Stimulated activated CD4-positive, alpha-beta T cell treated with anti-CD3 and anti-CD28 coated beads, Interleukin-15, amount 100 ng/mL, for 48 hours (primary cell): ENCODE results near the gene EIF4G1.

Experiments used
- DNase-seq, 2 donors: peaks; one replicate each; pipeline ENCODE4 v3.0.0-alpha.2; 2020; ENCODE audit warnings: low read depth in 2 of 2

The EIF4G1 gene

DNA sequence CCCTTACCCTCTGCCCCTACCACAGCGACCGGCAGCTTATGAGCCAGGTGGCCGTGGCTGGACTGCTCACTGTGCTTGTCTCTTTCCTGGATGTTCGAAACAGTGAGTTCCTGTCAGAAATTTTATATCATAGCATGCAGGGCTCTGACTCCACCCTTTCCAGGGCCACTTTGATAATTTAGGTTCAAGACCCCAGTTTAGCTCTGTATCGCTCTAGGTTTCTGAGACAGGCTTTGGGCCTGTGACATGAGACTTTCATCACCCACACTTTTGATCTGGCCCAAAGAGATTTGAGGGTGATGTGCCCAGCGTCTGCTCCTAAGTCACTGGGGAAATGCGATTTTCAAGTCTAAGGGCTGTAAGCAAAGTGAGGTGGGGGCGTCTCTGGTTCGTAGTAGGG lies 6.5 kb upstream of the EIF4G1 start:
- DNase-seq: no peak

DNA sequence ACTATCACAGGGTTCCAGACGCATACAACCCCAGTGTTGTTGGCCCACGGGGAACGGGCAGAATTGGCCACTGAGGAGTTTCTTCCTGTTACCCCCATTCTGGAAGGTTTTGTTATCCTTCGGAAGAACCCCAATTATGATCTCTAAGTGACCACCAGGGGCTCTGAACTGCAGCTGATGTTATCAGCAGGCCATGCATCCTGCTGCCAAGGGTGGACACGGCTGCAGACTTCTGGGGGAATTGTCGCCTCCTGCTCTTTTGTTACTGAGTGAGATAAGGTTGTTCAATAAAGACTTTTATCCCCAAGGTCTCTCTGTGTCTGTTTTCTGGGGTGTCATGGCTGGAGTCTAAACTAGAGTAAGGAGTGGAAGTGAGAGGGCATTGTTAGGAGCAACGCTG lies 5.7 kb upstream of the EIF4G1 start:
- DNase-seq: no peak

DNA sequence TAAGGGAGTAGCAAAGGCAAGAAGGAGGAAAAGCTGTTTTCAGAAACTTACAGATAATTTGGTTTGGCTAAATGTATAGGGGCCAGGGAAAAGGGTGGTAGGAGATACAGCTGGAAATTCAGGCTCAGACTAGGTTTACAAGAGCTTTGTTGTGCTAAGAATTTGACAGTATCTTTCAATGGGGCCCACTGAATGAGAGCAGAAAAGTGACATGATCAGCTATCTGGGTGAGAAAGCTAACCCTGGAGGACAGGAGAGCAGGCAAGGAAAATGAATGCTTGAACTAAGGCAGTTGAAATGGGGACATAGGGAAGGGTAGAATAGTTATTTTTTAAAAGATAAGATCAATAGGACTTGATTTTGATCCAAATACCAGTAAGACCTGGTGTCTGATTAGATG lies 2.8 kb upstream of the EIF4G1 start:
- DNase-seq: no peak

DNA sequence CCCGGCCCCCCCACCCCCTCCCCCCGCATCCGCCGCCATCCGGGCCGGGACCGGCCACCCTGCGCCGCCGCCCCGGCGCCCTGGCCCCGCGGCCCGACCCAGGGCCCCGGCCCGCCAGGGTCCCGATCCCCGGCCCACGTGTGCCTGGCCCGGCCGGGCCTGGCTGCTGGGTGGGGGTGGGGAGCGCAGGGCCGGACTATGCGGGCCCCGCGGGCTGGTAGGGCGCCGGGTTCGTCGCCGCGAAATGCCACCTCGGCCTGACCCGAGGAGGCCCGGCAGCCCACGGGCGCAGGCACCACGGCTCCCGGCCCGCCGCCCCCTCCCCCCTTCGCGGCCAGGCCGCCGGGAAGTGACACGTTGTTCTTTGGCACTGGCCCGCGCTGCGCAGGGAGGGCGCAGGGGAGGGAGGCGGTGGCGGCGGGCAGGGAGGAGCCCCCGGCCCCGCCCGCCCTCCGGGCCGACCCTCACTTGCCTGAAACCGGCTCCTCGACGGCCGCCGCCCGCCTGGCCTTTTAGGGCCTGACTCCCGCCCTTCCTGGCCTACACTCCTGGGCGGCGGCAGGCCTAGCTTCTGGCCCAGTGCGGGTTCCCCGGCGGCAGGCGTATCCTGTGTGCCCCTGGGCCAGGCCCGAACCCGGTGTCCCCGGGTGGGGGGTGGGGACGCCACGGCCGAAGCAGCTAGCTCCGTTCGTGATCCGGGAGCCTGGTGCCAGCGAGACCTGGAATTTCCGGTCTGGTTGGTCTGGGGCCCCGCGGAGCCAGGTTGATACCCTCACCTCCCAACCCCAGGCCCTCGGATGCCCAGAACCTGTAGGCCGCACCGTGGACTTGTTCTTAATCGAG lies 515 bp downstream of the EIF4G1 start:
- DNase-seq: peak in 1 of 2 donors; percentile 26

DNA sequence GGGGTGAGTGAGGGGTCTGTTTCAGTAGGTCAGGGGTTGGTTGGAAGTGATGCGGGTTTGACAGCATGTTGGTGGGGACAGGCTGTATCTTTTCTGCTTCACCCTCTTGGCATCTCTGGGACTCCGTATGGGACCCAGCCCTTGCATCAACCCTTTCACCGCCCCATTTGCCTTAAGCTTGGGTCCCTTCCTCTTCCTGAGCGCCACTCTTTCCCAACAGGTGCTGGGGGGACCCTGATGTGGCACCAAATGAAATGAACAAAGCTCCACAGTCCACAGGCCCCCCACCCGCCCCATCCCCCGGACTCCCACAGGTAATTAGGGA lies 1.1 kb downstream of the EIF4G1 start:
- no peak for DNase-seq

DNA sequence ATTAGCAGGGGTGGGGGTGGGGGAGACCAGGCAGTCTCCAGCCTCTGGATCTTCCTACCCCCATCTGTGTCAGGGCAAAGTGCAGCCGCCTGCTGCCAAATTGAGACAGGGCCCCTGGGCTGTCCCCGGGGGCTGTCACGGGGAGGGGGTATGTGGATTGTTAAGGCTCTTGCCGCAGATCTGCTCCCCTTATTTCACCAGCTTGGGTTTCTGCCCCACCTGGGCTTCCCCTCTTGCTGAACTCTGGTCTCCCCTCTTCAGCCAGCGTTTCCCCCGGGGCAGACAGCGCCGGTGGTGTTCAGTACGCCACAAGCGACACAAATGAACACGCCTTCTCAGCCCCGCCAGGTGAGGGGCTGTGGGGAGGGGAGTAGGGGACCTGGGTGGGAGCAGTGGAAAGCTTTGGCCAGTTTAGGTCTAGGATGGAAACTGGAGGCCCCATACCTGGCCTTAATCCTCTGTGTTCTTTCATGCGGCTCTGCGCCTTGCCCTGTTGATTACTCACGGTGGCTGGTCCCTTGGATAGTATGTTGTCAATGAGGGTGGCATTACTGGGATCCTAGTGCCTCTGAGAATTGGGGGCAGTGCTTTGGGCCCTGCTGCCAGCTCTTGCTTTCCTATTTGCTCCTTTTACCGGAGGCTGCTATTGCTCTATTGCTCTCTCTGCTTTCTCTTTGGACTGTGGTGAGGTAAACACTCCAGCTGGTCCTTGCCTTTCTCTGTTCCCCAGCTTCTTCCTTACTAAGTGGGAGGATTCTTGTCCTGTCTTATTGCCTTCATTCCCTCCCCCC lies 1.7 kb downstream of the EIF4G1 start:
- no peak for DNase-seq

DNA sequence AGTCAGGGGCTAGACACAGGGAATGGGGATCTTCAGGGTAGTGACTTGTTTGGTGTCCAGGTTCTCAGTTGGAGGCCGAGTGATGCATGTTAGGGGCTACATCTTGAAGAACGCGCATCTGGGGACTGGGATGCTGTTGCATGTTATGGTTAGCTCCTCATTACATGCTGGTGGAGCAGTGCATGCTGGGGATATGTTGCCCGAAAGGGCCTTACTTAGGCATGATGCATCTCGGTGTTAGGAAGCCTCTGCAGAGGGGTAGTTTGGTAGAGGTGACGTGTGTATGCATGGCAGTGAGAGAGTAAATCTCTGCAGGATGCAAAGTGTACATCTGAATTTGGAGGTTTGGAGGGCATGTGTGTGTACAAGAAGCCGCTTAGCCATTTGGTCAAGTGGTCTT lies 2.4 kb downstream of the EIF4G1 start:
- DNase-seq: no peak

DNA sequence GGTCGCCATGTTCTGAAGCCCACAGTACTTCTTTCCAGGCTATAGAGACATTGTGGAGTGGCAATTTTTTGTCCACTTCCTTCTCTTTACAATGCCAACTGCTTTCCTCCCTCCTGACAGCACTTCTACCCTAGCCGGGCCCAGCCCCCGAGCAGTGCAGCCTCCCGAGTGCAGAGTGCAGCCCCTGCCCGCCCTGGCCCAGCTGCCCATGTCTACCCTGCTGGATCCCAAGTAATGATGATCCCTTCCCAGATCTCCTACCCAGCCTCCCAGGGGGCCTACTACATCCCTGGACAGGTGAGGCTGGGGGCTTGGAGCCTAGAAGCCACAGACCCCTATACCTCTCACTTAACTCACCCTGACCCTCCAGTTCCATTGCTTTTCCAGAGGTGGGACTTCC lies 2.8 kb downstream of the EIF4G1 start:
- no peak for DNase-seq

DNA sequence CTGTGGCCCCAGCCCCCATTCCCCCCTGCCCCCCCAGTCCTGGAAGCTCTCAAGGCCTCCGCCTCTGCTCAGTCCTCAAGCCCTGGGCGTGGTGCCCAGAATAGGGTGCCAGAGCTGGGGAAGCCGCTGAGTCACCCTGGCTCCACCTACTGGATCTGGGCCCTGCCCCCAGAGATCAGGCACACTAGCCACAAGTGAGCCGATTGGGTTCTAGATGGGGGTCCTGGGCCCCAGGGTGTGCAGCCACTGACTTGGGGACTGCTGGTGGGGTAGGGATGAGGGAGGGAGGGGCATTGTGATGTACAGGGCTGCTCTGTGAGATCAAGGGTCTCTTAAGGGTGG lies 5.7 kb downstream of the EIF4G1 start:
- DNase-seq: peak in 1 of 2 donors; percentile 36

DNA sequence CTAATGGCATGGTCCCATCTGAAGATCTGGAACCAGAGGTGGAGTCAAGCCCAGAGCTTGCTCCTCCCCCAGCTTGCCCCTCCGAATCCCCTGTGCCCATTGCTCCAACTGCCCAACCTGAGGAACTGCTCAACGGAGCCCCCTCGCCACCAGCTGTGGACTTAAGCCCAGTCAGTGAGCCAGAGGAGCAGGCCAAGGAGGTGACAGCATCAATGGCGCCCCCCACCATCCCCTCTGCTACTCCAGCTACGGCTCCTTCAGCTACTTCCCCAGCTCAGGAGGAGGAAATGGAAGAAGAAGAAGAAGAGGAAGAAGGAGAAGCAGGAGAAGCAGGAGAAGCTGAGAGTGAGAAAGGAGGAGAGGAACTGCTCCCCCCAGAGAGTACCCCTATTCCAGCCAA lies 7.3 kb downstream of the EIF4G1 start:
- DNase-seq: no peak

DNA sequence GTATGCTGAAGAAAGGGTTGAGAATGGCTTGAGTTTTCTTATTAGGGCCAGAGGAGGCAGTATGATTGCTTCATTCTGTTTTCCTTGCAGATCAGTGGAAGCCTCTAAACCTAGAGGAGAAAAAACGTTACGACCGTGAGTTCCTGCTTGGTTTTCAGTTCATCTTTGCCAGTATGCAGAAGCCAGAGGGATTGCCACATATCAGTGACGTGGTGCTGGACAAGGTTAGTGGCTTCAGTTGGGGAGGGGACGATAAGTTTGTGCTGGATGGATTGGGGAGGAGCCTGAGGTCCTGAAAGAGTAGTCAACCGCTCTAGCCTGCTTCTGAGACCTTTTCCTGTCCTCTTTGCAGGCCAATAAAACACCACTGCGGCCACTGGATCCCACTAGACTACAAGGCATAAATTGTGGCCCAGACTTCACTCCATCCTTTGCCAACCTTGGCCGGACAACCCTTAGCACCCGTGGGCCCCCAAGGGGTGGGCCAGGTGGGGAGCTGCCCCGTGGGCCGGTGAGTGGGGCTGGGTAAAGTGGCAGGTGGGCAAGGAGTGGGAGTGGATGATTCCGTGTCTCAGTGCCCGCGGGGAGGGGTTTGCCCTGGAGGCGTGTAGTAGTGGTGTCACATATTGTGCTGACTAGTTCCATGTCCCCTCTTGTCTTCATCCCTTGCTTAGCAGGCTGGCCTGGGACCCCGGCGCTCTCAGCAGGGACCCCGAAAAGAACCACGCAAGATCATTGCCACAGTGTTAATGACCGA lies 8.5 kb downstream of the EIF4G1 start:
- no peak for DNase-seq

DNA sequence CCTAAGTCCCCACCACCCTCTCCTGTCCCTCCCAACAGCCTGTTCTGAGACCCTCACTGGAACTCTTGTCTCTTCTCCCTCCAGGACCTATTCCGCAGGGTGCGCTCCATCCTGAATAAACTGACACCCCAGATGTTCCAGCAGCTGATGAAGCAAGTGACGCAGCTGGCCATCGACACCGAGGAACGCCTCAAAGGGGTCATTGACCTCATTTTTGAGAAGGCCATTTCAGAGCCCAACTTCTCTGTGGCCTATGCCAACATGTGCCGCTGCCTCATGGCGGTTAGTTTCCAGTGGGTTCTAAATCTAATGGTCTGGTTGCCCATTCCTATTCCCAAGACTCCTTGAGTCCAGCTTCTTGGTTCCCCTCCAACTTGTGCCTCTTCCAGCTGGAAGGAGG lies 9.3 kb downstream of the EIF4G1 start:
- no peak for DNase-seq

DNA sequence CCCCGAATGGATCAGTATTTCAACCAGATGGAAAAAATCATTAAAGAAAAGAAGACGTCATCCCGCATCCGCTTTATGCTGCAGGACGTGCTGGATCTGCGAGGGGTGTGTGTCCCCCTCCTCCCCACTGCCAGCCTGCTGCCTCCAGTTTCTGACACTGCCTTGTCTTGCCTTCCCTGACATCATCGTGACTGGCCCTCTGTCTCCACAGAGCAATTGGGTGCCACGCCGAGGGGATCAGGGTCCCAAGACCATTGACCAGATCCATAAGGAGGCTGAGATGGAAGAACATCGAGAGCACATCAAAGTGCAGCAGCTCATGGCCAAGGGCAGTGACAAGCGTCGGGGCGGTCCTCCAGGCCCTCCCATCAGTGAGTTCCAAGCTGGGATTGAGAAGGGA lies 10.9 kb downstream of the EIF4G1 start:
- no peak for DNase-seq

DNA sequence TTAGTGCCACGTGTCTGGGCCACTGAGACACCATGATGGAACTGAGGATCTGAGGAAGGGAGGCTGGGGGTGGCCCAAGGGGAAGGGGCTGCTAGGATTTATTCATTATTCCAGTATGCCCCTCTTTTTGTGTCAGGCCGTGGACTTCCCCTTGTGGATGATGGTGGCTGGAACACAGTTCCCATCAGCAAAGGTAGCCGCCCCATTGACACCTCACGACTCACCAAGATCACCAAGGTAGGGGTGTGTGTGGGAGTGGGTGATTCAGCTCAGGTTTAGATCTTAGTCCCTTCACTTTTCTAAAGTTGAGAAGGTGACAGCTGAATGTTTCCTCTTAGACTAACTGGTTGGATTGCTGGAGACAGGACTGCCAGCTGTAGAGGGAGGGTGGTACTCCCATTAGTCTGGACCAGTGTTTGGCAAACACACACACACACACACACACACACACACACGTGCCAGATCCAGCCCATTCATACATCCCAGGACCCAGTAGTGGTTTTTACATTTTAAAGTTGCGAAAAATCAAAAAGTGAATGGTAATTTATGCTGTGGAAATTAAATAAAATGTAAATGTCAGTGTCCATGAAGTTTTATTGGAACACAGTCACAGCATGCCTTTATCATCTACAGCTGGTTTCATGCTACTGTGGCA lies 11.4 kb downstream of the EIF4G1 start:
- DNase-seq: peak; percentile 38 to 47

DNA sequence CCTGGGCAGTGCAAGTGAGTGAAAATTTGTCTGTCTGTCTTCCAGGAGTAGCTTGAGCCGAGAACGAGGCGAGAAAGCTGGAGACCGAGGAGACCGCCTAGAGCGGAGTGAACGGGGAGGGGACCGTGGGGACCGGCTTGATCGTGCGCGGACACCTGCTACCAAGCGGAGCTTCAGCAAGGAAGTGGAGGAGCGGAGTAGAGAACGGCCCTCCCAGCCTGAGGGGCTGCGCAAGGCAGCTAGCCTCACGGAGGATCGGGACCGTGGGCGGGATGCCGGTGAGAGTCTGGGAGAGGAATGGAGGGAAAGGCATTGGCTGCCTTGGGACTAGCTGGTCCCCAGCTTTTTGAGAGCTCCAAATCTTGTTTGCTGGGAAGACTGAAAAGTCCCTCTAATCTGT lies 12.8 kb downstream of the EIF4G1 start:
- DNase-seq: no peak

DNA sequence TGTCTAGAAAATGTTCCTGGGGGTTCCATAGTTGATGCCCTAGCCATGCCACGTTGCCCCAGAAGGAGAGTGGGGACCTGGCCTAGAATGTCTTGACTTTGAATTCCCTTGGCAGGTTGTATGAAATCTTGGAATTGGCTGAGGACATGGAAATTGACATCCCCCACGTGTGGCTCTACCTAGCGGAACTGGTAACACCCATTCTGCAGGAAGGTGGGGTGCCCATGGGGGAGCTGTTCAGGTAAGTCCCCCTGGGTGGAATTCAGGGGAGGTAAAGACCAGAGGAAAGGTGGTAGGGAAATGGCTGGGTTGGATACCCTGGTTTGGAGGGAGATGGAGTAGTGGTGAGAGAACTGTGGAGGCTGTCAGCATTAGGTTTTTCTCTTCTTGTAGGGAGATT lies 14.1 kb downstream of the EIF4G1 start:
- no peak for DNase-seq

DNA sequence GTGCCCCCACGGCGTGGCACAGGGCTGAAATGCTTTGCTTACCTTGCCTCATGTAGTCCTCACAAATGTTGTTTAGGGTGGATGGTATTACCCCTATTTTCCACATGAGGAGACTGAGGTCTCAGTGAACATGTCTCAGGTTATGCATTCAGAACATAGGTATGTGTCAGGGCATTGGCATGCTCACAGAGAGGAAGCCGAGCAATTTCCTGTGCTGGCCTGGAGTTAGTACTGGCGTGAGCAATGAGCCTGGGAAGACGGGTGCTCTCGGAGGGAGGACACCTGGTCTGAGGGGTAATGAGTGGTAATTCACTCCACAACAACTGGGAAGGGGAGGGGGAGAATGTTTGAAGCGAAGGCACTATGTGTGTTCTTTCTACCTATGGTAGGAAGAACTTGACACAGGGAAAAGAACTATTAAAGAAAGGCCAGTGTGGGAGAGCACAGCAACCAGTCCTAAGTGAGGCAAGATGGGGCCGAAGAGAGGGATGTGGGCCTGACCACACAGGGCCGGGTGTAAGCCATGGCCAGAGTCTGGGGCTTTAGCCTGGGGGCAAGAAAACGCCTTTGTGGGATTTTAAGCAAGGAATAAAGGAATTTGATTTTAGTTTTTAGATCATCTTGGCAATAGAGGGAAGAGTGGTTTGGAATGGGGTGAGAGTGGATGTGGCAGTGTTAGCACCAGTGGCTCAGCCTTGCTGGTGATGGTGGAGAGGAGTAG lies 18.1 kb downstream of the EIF4G1 start:
- no peak for DNase-seq

DNA sequence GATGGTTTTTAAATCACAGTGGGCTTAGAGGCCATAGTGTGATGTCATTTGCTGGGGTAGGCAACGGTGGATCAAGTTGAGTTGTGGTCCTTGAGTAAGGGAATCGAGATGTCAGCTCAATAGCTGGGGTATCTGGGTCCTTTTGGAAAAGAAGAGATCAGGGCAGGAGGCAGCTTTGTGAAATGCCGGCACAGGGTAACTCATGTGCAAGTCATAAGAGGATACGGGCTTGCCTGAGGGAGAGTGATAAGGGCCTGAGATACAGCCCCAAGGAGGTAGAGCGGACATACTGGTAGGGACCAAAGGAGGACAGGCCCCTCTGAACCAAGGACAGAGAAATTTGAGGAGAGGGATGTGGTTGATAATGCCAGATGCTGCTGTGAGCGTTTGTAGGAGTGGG lies 18.8 kb downstream of the EIF4G1 start:
- no peak for DNase-seq

DNA sequence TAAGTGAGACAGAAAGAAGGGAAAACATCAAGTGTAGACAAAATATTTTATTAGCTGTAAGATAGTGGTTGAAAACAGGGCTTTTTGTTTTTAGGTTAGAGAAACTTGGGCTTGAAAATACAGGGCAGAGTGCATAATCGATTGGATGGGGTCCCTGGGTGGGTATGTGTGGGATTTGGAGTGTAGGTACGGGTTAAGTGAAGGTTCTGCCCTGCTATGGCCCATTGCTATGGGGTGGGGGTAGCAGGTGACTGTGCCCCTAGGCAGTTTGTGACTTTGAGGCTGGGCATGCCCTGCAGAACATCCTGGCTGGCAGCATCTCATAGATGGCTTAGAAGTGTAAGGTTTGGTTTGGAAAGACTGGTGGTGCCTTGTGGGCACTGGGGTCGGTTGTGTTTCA lies 19.3 kb downstream of the EIF4G1 start:
- DNase-seq: no peak

DNA sequence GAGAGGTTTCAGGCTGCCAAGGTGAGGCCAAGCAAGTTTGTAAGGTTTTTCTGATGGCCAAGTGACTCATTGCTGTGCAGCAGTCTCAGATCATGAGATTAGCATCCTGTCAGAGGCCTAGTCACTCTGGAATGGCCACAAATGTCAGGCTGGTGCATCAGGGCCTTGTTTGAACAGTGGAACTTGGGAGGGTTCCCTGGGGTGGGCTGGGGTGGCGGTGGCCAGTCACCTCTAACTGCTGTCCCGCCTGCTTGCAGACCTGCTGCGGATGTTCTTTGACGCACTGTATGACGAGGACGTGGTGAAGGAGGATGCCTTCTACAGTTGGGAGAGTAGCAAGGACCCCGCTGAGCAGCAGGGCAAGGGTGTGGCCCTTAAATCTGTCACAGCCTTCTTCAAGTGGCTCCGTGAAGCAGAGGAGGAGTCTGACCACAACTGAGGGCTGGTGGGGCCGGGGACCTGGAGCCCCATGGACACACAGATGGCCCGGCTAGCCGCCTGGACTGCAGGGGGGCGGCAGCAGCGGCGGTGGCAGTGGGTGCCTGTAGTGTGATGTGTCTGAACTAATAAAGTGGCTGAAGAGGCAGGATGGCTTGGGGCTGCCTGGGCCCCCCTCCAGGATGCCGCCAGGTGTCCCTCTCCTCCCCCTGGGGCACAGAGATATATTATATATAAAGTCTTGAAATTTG lies 20.2 kb downstream of the EIF4G1 start:
- DNase-seq: peak in 1 of 2 donors; percentile 46

DNA sequence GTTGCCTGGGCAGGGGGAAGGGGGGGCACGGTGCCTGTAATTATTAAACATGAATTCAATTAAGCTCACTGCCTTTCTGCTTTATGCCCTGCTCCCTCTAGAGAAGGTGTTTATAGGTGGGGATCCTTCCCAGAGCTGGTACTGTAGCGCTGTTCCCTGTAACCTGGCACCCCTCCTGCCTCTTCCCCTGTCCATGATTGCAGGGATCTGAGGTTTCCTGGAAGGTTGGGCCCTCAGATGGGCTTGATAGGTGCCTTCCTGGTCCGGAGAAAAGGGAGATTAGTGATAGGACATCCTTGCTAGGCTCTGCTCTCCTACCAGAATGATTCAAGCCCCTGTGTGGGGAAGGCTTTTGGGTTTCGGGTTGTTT lies 20.9 kb downstream of the EIF4G1 start:
- no peak for DNase-seq
